Measurements from ENCODE around the gene TMEM62. TPM values are rescaled to one million over a fixed set of nuclear protein-coding genes. Genes with fewer than 3 reads are reported as not detected.
"Not testable (repeated sequence)": the region's sequence is repeated elsewhere in the genome, so short reads cannot be mapped to it uniquely, and the experiment has no call there.

TMEM62 gene
- polyA plus RNA-seq, 2 donors = 7.6 to 12.8 TPM

DNA sequence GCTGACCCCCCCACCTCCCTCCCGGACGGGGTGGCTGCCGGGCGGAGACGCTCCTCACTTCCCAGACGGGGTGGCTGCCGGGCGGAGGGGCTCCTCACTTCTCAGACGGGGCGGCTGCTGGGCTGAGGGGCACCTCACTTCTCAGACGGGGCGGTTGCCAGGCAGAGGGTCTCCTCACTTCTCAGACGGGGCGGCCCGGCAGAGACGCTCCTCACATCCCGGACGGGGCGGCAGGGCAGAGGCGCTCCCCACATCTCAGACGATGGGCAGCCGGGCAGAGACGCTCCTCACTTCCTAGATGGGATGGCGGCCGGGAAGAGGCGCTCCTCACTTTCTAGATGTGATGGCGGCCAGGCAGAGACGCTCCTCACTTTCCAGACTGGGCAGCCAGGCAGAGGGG is 33.9 kb downstream of the TMEM62 start:
- H3K4me1 ChIP-seq (ENCODE audit: control insufficient read depth in 2 of 2, insufficient read depth in 2 of 2, low read length in 1 of 2); H3K27ac ChIP-seq (ENCODE audit: low read depth in 2 of 2, low read length in 1 of 2); H3K27me3 ChIP-seq (ENCODE audit: control insufficient read depth in 1 of 2, insufficient read depth in 2 of 2, low read length in 2 of 2); H3K4me3 ChIP-seq (ENCODE audit: low read depth in 1 of 2, low read length in 2 of 2); H3K9me3 ChIP-seq (ENCODE audit: control insufficient read depth in 2 of 2, insufficient read depth in 1 of 2, low read depth in 1 of 2, low read length in 1 of 2); H3K36me3 ChIP-seq (ENCODE audit: control insufficient read depth in 2 of 2, insufficient read depth in 2 of 2, low read length in 1 of 2): not testable (repeated sequence)
- WGBS, 2 donors = 98 to 99% methylated on average over 12 to 28 of the region's 28 CpGs

DNA sequence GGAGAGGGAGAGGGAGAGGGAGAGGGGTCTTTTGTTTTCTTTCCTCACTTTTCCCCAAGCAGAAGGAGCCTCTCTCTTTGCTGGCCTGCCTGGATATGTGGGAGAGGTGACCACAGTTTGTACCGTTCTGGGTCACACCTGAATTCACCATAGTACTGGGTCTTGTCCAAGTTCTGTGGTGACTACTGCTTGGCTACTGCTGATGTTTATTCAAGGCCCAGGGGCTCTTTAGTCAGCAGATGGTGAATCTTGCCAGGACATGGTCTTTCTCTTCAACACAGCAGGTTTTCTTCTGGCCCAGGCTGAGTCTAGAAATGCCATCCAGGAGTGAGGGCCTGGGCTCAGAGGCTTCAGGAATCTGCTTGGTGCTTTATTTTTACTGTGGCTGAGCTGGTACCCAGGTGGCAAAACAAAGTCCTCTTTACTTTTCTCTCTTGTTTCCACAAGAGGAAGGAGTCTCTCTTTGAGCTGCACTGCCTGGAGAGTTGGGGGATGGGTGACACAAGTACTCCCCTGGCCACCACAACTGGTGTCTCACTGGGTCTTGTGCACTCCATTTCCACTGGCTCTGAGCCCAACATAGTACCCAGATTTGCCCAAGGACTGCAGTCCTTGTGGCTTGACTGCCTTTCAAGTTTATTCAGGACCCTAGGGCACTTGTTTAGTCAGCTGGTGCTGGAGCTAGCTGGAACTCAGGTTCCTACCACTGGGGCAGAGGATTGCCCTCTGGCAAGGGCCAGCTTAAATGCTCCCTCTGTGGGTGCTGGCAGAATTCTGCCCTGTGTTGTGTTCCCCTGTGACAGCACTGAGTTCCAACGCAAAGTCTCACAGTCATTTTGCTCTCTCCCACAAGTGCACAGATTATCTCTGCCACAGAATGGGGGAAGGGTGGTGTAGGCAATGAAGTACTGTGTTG is 35.1 kb downstream of the TMEM62 start:
- 38 to 71% methylated on average over 2 of the region's 2 CpGs for WGBS, 2 donors
- Histone ChIP-seq H3K27me3 (ENCODE audit: control insufficient read depth in 1 of 2, insufficient read depth in 2 of 2, low read length in 2 of 2) (no peaks in the 10 kb centered on the region), H3K36me3 (ENCODE audit: control insufficient read depth in 2 of 2, insufficient read depth in 2 of 2, low read length in 1 of 2) (peaks cover 4 to 7% of the 10 kb centered on the region in 2 donors), H3K4me1 (ENCODE audit: control insufficient read depth in 2 of 2, insufficient read depth in 2 of 2, low read length in 1 of 2) (peaks cover 0 to 9% of the 10 kb centered on the region in 2 donors), H3K9me3 (ENCODE audit: control insufficient read depth in 2 of 2, insufficient read depth in 1 of 2, low read depth in 1 of 2, low read length in 1 of 2) (no peaks in the 10 kb centered on the region), H3K27ac (ENCODE audit: low read depth in 2 of 2, low read length in 1 of 2) (peak overlapping the region; percentile 9 to 41), H3K4me3 (ENCODE audit: low read depth in 1 of 2, low read length in 2 of 2) (no peak overlapping the region)

DNA sequence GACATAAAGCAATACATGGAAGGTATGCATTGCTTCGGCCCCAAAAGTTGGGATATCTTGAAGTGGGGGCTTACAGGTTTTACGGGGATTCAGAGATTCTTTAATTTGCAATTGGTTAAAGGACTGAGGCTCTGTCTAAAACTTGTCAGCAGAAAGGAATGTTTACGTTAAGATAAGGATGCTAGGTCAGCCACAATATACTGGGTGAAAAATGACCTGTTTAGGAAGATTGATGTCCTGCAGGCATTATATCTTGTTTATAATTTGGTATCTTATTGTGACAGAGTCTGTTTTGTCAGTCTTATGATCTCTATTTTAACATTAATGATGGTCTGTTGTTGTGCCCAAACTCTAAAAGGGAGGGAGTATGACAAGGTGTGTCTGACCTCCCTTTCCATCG is 36.5 kb downstream of the TMEM62 start:
- Histone ChIP-seq H3K27me3 (ENCODE audit: control insufficient read depth in 1 of 2, insufficient read depth in 2 of 2, low read length in 2 of 2) (no peaks in the 10 kb centered on the region), H3K36me3 (ENCODE audit: control insufficient read depth in 2 of 2, insufficient read depth in 2 of 2, low read length in 1 of 2) (peaks cover 4 to 7% of the 10 kb centered on the region in 2 donors), H3K4me1 (ENCODE audit: control insufficient read depth in 2 of 2, insufficient read depth in 2 of 2, low read length in 1 of 2) (peaks cover 0 to 9% of the 10 kb centered on the region in 2 donors), H3K4me3 (ENCODE audit: low read depth in 1 of 2, low read length in 2 of 2) (no peak overlapping the region), H3K9me3 (ENCODE audit: control insufficient read depth in 2 of 2, insufficient read depth in 1 of 2, low read depth in 1 of 2, low read length in 1 of 2) (no peaks in the 10 kb centered on the region), H3K27ac (ENCODE audit: low read depth in 2 of 2, low read length in 1 of 2) (no peak overlapping the region)
- whole genome bisulfite sequencing, 2 donors = 90 to 91% methylated on average over 4 of the region's 4 CpGs

DNA sequence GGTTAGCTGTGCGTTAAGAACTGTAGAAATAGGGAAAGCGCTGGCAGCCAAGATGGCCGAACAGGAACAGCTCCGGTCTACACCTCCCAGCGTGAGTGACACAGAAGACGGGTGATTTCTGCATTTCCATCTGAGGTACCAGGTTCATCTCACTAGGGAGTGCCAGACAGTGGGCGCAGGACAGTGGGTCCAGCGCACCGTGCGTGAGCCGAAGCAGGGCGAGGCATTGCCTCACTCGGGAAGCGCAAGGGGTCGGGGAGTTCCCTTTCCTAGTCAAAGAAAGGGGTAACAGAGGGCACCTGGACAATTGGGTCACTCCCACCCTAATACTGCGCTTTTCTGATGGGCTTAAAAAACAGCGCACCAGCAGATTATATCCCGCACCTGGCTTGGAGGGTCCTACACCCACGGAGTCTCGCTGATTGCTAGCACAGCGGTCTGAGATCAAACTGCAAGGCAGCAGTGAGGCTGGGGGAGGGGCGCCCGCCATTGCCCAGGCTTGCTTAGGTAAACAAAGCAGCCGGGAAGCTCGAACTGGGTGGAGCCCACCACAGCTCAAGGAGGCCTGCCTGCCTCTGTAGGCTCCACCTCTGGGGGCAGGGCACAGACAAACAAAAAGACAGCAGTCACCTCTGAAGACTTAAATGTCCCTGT is 42.4 kb downstream of the TMEM62 start:
- H3K4me1 ChIP-seq (ENCODE audit: control insufficient read depth in 2 of 2, insufficient read depth in 2 of 2, low read length in 1 of 2); H3K27me3 ChIP-seq (ENCODE audit: control insufficient read depth in 1 of 2, insufficient read depth in 2 of 2, low read length in 2 of 2); H3K4me3 ChIP-seq (ENCODE audit: low read depth in 1 of 2, low read length in 2 of 2); H3K36me3 ChIP-seq (ENCODE audit: control insufficient read depth in 2 of 2, insufficient read depth in 2 of 2, low read length in 1 of 2); H3K27ac ChIP-seq (ENCODE audit: low read depth in 2 of 2, low read length in 1 of 2); H3K9me3 ChIP-seq (ENCODE audit: control insufficient read depth in 2 of 2, insufficient read depth in 1 of 2, low read depth in 1 of 2, low read length in 1 of 2): not testable (repeated sequence)
- WGBS, 2 donors = 95 to 99% methylated on average over 23 to 24 of the region's 25 CpGs

DNA sequence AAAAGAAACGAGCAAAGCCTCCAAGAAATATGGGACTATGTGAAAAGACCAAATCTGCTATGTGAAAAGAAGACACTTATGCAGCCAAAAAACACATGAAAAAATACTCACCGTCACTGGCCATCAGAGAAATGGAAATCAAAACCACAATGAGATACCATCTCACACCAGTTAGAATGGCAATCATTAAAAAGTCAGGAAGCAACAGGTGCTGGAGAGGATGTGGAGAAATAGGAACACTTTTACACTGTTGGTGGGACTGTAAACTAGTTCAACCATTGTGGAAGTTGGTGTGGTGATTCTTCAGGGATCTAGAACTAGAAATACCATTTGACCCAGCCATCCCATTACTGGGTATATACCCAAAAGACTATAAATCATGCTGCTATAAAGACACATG is 43.8 kb downstream of the TMEM62 start:
- not testable (repeated sequence) for H3K36me3 ChIP-seq (ENCODE audit: control insufficient read depth in 2 of 2, insufficient read depth in 2 of 2, low read length in 1 of 2); H3K9me3 ChIP-seq (ENCODE audit: control insufficient read depth in 2 of 2, insufficient read depth in 1 of 2, low read depth in 1 of 2, low read length in 1 of 2); H3K4me1 ChIP-seq (ENCODE audit: control insufficient read depth in 2 of 2, insufficient read depth in 2 of 2, low read length in 1 of 2); H3K27me3 ChIP-seq (ENCODE audit: control insufficient read depth in 1 of 2, insufficient read depth in 2 of 2, low read length in 2 of 2); H3K4me3 ChIP-seq (ENCODE audit: low read depth in 1 of 2, low read length in 2 of 2); H3K27ac ChIP-seq (ENCODE audit: low read depth in 2 of 2, low read length in 1 of 2)
- 98% methylated on average over 2 of the region's 2 CpGs for WGBS, 2 donors

DNA sequence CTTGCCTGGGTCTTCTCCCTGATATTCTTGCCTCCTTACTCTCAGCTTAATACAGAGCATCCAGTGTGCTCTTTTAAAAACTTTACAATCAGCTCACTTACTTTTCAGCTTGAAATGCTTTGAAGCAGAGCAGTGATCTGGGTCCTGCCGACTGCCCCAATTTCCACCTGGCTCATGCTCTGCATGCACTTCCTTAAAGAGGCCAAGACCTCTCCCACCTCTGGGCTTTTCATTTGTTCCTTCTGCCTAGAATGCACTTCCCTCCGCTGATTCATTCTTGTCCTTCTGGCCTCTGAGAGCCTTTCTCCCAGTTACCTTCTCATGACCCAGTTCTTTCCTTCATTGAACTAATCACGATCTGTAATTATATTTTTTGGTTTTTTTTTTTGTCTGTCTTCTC is 49.9 kb downstream of the TMEM62 start:
- peak overlapping the region; percentile 51 to 55 for H3K27ac ChIP-seq (ENCODE audit: low read depth in 2 of 2, low read length in 1 of 2)
- no peaks in the 10 kb centered on the region for H3K36me3 ChIP-seq (ENCODE audit: control insufficient read depth in 2 of 2, insufficient read depth in 2 of 2, low read length in 1 of 2)
- H3K9me3 ChIP-seq (ENCODE audit: control insufficient read depth in 2 of 2, insufficient read depth in 1 of 2, low read depth in 1 of 2, low read length in 1 of 2) = no peaks in the 10 kb centered on the region
- 67 to 71% methylated on average over 3 of the region's 3 CpGs for WGBS, 2 donors
- no peaks in the 10 kb centered on the region for H3K4me1 ChIP-seq (ENCODE audit: control insufficient read depth in 2 of 2, insufficient read depth in 2 of 2, low read length in 1 of 2)
- no peaks in the 10 kb centered on the region for H3K27me3 ChIP-seq (ENCODE audit: control insufficient read depth in 1 of 2, insufficient read depth in 2 of 2, low read length in 2 of 2)
- H3K4me3 ChIP-seq (ENCODE audit: low read depth in 1 of 2, low read length in 2 of 2) = no peak overlapping the region

DNA sequence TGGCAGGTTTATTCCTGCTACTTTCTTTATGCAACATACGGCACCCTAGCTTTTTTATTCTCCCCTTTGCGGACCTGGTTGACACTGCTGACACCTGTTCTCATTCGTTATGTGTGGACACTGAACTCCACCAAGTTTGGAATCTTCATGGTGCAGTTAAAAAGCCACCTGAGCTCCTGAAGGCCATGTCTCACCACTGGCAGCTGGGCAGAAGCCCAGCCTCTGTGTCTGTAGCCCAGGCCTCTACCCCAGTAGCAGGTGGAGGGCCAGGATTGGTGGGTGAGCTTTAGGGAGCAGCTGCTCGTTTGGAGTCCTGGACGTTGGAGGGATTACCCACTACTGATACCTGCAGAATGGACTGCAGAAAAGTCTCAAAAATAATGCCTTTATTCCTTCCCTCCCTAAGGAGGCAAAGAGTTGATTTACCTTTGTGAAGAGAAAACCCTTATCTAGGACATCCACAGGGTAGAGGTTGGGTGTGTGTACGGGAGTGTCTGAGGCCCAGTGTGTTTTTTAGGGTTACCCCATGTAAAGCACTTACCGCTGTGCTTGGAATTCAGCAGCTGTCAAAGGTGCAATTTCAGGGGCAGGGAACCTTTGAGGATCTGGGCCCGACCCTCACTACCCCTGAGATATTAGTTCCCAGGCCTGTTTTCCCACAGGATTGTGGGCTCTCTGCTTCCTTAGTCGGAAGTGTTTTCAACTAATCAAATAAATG is 51.2 kb downstream of the TMEM62 start:
- Histone ChIP-seq H3K27me3 (ENCODE audit: control insufficient read depth in 1 of 2, insufficient read depth in 2 of 2, low read length in 2 of 2) (no peaks in the 10 kb centered on the region), H3K4me3 (ENCODE audit: low read depth in 1 of 2, low read length in 2 of 2) (peak overlapping the region in 1 of 2 donors; percentile 86), H3K27ac (ENCODE audit: low read depth in 2 of 2, low read length in 1 of 2) (peak overlapping the region; percentile 96), H3K4me1 (ENCODE audit: control insufficient read depth in 2 of 2, insufficient read depth in 2 of 2, low read length in 1 of 2) (no peaks in the 10 kb centered on the region), H3K36me3 (ENCODE audit: control insufficient read depth in 2 of 2, insufficient read depth in 2 of 2, low read length in 1 of 2) (no peaks in the 10 kb centered on the region), H3K9me3 (ENCODE audit: control insufficient read depth in 2 of 2, insufficient read depth in 1 of 2, low read depth in 1 of 2, low read length in 1 of 2) (no peaks in the 10 kb centered on the region)
- WGBS, 2 donors = 66 to 69% methylated on average over 9 of the region's 9 CpGs

DNA sequence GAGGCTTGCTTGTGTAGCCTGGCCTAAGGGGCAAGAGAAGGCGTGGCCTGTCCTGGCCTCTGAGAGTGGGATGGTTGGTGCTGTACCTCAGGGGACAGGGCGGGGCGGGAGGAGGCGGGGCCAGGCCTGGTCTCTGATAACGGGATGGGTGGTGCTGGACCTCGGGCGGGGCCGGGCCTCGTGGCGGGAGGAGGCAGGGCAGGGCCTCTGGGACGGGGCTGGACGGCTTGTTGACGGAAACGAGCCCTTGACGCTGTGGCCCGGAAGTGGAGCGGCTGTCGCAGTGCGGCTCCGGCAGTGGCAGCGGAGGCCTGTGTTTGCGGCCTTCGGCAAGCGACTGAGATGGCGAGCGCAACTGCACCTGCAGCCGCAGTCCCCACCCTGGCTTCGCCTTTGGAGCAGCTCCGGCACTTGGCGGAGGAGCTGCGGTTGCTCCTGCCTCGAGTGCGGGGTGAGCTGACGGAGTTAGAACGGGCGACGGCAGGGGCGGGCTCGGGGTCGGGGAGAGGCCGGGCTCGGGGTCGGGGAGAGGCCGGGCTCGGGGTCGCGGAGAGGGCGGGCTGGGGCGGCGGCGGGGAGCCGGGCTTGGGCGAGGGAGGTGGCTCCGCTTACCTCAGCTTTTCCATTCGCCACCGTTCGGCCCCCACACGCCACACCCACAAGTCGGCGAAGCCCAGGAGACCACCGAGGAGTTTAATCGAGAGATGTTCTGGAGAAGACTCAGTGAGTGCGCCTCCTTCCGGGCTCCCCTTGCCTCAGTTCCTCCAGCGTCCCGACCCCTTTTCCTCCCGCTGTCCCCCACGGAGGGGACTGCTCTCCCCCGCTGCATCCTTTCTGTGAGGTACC is 52.0 kb downstream of the TMEM62 start, which contains the start of gene CCNDBP1:
Gene CCNDBP1 (plus strand): TSS at position 247 of the 846 bp plus-strand sequence. CDS start 96 bp downstream, at position 343.
- H3K4me1 ChIP-seq (ENCODE audit: control insufficient read depth in 2 of 2, insufficient read depth in 2 of 2, low read length in 1 of 2) = no peaks in the 10 kb centered on the region

DNA sequence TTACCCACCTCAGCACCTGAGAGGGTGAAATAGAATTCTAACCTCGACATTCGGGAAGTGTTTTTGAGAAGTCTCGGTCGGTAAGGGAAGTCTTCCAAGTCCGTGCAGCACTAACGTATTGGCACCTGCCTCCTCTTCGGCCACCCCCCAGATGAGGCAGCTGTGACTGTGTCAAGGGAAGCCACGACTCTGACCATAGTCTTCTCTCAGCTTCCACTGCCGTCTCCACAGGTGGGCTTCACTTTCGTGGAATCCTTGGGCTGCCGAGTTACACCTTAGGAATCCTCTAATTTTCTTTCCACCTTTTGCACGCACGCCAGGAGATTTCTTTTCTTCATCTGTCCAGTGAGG is 52.6 kb downstream of the TMEM62 start:
- Histone ChIP-seq H3K4me3 (ENCODE audit: low read depth in 1 of 2, low read length in 2 of 2) (peak overlapping the region; percentile 81 to 86), H3K27ac (ENCODE audit: low read depth in 2 of 2, low read length in 1 of 2) (peak overlapping the region; percentile 96), H3K27me3 (ENCODE audit: control insufficient read depth in 1 of 2, insufficient read depth in 2 of 2, low read length in 2 of 2) (no peaks in the 10 kb centered on the region), H3K9me3 (ENCODE audit: control insufficient read depth in 2 of 2, insufficient read depth in 1 of 2, low read depth in 1 of 2, low read length in 1 of 2) (no peaks in the 10 kb centered on the region), H3K4me1 (ENCODE audit: control insufficient read depth in 2 of 2, insufficient read depth in 2 of 2, low read length in 1 of 2) (no peaks in the 10 kb centered on the region), H3K36me3 (ENCODE audit: control insufficient read depth in 2 of 2, insufficient read depth in 2 of 2, low read length in 1 of 2) (peaks cover 3 to 7% of the 10 kb centered on the region in 2 donors)
- 1 to 2% methylated on average over 13 of the region's 13 CpGs for WGBS, 2 donors

More for the DNA sequence above, 52.0 kb downstream of the TMEM62 start, which contains the start of gene CCNDBP1:
- Histone ChIP-seq H3K27me3 (ENCODE audit: control insufficient read depth in 1 of 2, insufficient read depth in 2 of 2, low read length in 2 of 2) (no peaks in the 10 kb centered on the region), H3K27ac (ENCODE audit: low read depth in 2 of 2, low read length in 1 of 2) (peak within 1 kb of the TSS; percentile 96), H3K36me3 (ENCODE audit: control insufficient read depth in 2 of 2, insufficient read depth in 2 of 2, low read length in 1 of 2) (peaks cover 0 to 5% of the 10 kb centered on the region in 2 donors), H3K9me3 (ENCODE audit: control insufficient read depth in 2 of 2, insufficient read depth in 1 of 2, low read depth in 1 of 2, low read length in 1 of 2) (no peaks in the 10 kb centered on the region), H3K4me3 (ENCODE audit: low read depth in 1 of 2, low read length in 2 of 2) (peak within 1 kb of the TSS; percentile 81 to 86)
- WGBS, 2 donors = 1% methylated on average over 39 to 69 of the region's 69 CpGs
